B cell (primary cell): Measurements from ENCODE around the gene TTLL11. TPM values are rescaled to one million over a fixed set of nuclear protein-coding genes. Genes with fewer than 3 reads are reported as not detected.

Experiments
- ATAC-seq: fragments of 200-7000 bp; cut with Tn5 transposase; one replicate; pipeline ENCODE4 v1.10.0; 2021; ENCODE audit warnings: low read depth, mild to moderate bottlenecking, moderate number of reproducible peaks, moderate library complexity
- CTCF ChIA-PET: fragments of 350-600 bp; sonication (Branson Sonifier 250); formaldehyde crosslinking; loops from one replicate; lab custom pipeline; 2021; ENCODE audit warnings: antibody characterized with exemption, inconsistent platforms; lab: Charles Lee
- POLR2A ChIA-PET: fragments of 350-600 bp; sonication (Branson Sonifier 250); formaldehyde crosslinking; loops from one replicate; lab custom pipeline; 2021; ENCODE audit warnings: antibody characterized with exemption; lab: Charles Lee
- DNase-seq: peaks from one replicate; pipeline ENCODE4 v3.0.0; 2013
- H2AFZ ChIP-seq: 2 replicates; pipeline ENCODE4 v1.6.1; 2012; ENCODE audit warnings: mild to moderate bottlenecking, low read depth, low read length; ENCODE audit not compliant: insufficient read depth, poor library complexity, severe bottlenecking
- H3K27ac ChIP-seq, 2 donors: 1 replicate in 1 of 2; 2 replicates in 1 of 2; pipeline ENCODE4 v1.5.1; 2012 to 2013; ENCODE audit warnings: low read length in 2 of 2, mild to moderate bottlenecking in 2 of 2, moderate library complexity in 1 of 2
- H3K27me3 ChIP-seq, 4 experiments: fragments of 200-600 bp in 1 of 4; sonication (generic) in 1 of 4; replicated peaks in 1 of 4; 1 replicate in 2 of 4; 2 replicates in 2 of 4; pipeline versions ENCODE4 v1.6.1 to v1.7.0; 2013 to 2016; ENCODE audit warnings: low read length in 3 of 4, mild to moderate bottlenecking in 2 of 4, mixed read lengths in 1 of 4, moderate library complexity in 1 of 4; ENCODE audit not compliant: insufficient read depth in 4 of 4, control insufficient read depth in 3 of 4; ENCODE audit errors: control extremely low read depth in 1 of 4
- H3K36me3 ChIP-seq, 2 experiments: replicated peaks in 1 of 2; 1 replicate in 1 of 2; 2 replicates in 1 of 2; pipeline versions ENCODE4 v1.6.1 to v1.7.1; 2013; ENCODE audit warnings: low read length in 1 of 2; ENCODE audit not compliant: insufficient read depth in 2 of 2, control insufficient read depth in 1 of 2; ENCODE audit errors: control extremely low read depth in 1 of 2, extremely low read depth in 1 of 2
- H3K4me1 ChIP-seq, 2 donors: fragments of 200-600 bp in 1 of 2; sonication (generic) in 1 of 2; 1 replicate in 1 of 2; 2 replicates in 1 of 2; pipeline versions ENCODE4 v1.5.1 to v1.6.1; 2013 to 2017; ENCODE audit warnings: low read length in 2 of 2; ENCODE audit not compliant: control insufficient read depth in 2 of 2, insufficient read depth in 2 of 2
- H3K4me2 ChIP-seq: replicated peaks from 2 replicates; pipeline ENCODE3; 2012; ENCODE audit warnings: mild to moderate bottlenecking, low read depth, low read length; ENCODE audit not compliant: poor library complexity, severe bottlenecking
- H3K4me3 ChIP-seq, 5 experiments: fragments of 200-600 bp in 1 of 5; sonication (generic) in 1 of 5; 1 replicate in 3 of 5; 2 replicates in 2 of 5; pipeline versions ENCODE4 v1.5.1 to v1.7.0; 2011 to 2016; ENCODE audit warnings: low read length in 4 of 5, mild to moderate bottlenecking in 4 of 5, low read depth in 2 of 5, control low read depth in 1 of 5, moderate library complexity in 1 of 5; ENCODE audit not compliant: insufficient read depth in 1 of 5; ENCODE audit errors: control extremely low read depth in 1 of 5, extremely low read depth in 1 of 5
- H3K79me2 ChIP-seq: fragments of 200-600 bp; sonication (generic); one replicate; pipeline ENCODE4 v1.6.0; 2016; ENCODE audit warnings: low read length; ENCODE audit not compliant: control insufficient read depth, insufficient read depth
- H3K9ac ChIP-seq: fragments of 200-600 bp; sonication (generic); 2 replicates; pipeline ENCODE4 v1.6.1; 2017; ENCODE audit warnings: mild to moderate bottlenecking, low read length, moderate library complexity
- H3K9me3 ChIP-seq, 3 donors: one replicate each; pipeline versions ENCODE4 v1.6.1 to v1.7.1; 2013; ENCODE audit warnings: low read length in 2 of 3; ENCODE audit not compliant: control insufficient read depth in 2 of 3, insufficient read depth in 1 of 3; ENCODE audit errors: control extremely low read depth in 1 of 3
- H4K20me1 ChIP-seq: 2 replicates; pipeline ENCODE4 v1.6.0; 2012; ENCODE audit warnings: mild to moderate bottlenecking, low read length; ENCODE audit not compliant: insufficient read depth, control insufficient read depth, poor library complexity, severe bottlenecking
- H3K27ac Mint-ChIP-seq: one replicate; pipeline ENCODE4 v1.8.0; 2021; ENCODE audit warnings: mixed read lengths
- H3K27me3 Mint-ChIP-seq: one replicate; pipeline ENCODE4 v1.8.0; 2021; ENCODE audit warnings: mixed read lengths
- H3K4me1 Mint-ChIP-seq: one replicate; pipeline ENCODE4 v1.8.0; 2021; ENCODE audit warnings: mixed read lengths
- H3K4me3 Mint-ChIP-seq: one replicate; pipeline ENCODE4 v1.8.0; 2021; ENCODE audit warnings: mixed read lengths
- H3K9me3 Mint-ChIP-seq: one replicate; pipeline ENCODE4 v1.8.0; 2022; ENCODE audit warnings: mixed read lengths; ENCODE audit not compliant: insufficient read depth
- EZH2 ChIP-seq: IDR thresholded peaks from 2 replicates; pipeline ENCODE4 v1.6.1; 2012; ENCODE audit warnings: borderline replicate concordance, low read depth, mild to moderate bottlenecking, moderate library complexity, low read length; ENCODE audit not compliant: insufficient read depth, poor library complexity, severe bottlenecking
- WGBS: methylation state at CpG from one replicate; pipeline ENCODE4 v1.1.5; 2013; ENCODE audit warnings: missing lambda C conversion rate; ENCODE audit not compliant: insufficient coverage; 5-methylcytosine and 5-hydroxymethylcytosine counted together
- intact Hi-C: fragments of 100-400 bp; cut with micrococcal nuclease; formaldehyde crosslinking; loops from one replicate; pipeline ENCODE4 v1.10.0; 2022
- polyA plus RNA-seq: library from polyadenylated mRNA; depleted of rRNA; stranded (reverse); fragments of >200 nt; gene quantifications from 2 replicates; pipeline ENCODE4 v1.2.3, GENCODE V29; 2012
- total RNA-seq, 2 donors: library from RNA; stranded (reverse); fragments of 120-200 nt in 1 of 2; gene quantifications; 1 replicate in 1 of 2; 2 replicates in 1 of 2; pipeline versions ENCODE4 v1.2.3 to v1.2.4, GENCODE V29; 2013 to 2022
- TF ChIP-seq, protein P1 (sequence below): fragments of 200-600 bp; IDR thresholded peaks from one replicate; pipeline ENCODE4 v1.8.0; 2022; ENCODE audit warnings: antibody characterized with exemption, mild to moderate bottlenecking

TTLL11 gene
- total and polyA plus RNA-seq, 2 donors (not counting 1 experiment from before 2014, with no cell fraction given) = 3.6 to 3.8 TPM

DNA sequence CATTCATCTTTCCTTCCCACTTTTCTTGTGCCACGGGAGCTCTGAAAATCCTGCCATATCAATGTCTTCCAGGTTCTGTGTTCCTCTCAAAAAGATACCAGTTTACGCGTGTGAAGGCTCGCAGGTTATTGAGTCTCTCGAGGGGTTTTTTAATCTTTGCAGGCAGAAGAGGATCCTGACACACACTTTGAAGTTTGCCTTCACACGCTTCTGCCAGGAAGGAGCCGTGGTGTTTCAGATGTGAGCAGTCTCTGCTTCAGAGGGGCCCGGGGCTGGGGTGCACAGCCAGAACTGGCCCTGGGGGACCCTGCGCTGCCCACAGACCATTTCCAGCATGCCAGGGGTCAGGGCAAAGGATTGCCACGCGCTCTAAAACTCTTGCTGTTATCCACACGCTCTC lies 167.2 kb downstream of the TTLL11 start:
- WGBS = 69% methylated on average over 12 of the region's 12 CpGs

DNA sequence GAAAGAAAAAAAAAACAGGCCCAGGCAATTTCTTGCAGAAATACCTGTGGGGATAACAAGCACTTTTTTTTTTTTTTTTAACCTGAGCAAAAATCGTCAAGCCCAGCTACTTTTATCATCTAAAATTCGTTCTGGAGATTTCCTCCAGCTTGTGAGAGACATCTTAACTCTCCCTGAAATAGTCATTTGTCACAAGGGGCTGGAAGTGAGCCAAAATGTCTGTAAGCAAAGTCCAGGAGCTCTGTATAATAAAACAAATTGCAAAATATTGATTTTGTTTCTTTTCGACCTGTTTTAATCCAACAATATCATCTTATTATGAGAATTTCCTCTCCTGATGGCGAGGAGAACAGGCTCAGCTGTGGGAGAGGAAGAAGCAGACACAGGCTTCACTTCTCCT lies 168.4 kb downstream of the TTLL11 start:
- Mint-ChIP-seq H3K27me3 (no peaks in the 10 kb centered on the region), H3K4me1 (peaks cover 13% of the 10 kb centered on the region), H3K4me3 (no peak overlapping the region), H3K9me3 (no peaks in the 10 kb centered on the region), H3K27ac (no peak overlapping the region)
- no peak for ATAC-seq
- intact Hi-C loops = no loop called here
- H3K27ac ChIP-seq = no peak overlapping the region
- 91% methylated on average over 1 of the region's 4 CpGs for WGBS
- H3K4me2 ChIP-seq = no peak overlapping the region
- H3K4me1 ChIP-seq = peaks cover 0 to 4% of the 10 kb centered on the region in 2 donors
- H3K9ac ChIP-seq = no peak overlapping the region
- no peaks in the 10 kb centered on the region for H4K20me1 ChIP-seq
- H3K36me3 ChIP-seq = no peaks in the 10 kb centered on the region
- DNase-seq = no peak
- no peak for TF ChIP-seq EZH2
- TF ChIP-seq, protein P1, sequence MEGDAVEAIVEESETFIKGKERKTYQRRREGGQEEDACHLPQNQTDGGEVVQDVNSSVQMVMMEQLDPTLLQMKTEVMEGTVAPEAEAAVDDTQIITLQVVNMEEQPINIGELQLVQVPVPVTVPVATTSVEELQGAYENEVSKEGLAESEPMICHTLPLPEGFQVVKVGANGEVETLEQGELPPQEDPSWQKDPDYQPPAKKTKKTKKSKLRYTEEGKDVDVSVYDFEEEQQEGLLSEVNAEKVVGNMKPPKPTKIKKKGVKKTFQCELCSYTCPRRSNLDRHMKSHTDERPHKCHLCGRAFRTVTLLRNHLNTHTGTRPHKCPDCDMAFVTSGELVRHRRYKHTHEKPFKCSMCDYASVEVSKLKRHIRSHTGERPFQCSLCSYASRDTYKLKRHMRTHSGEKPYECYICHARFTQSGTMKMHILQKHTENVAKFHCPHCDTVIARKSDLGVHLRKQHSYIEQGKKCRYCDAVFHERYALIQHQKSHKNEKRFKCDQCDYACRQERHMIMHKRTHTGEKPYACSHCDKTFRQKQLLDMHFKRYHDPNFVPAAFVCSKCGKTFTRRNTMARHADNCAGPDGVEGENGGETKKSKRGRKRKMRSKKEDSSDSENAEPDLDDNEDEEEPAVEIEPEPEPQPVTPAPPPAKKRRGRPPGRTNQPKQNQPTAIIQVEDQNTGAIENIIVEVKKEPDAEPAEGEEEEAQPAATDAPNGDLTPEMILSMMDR = no peak
- no peaks in the 10 kb centered on the region for H3K9me3 ChIP-seq
- no peaks in the 10 kb centered on the region for H3K27me3 ChIP-seq
- H3K4me3 ChIP-seq = no peak overlapping the region
- no peaks in the 10 kb centered on the region for H3K79me2 ChIP-seq
- ChIA-PET CTCF (no interaction called here), POLR2A (no interaction called here)
- no peak overlapping the region for H2AFZ ChIP-seq

More for the DNA sequence above, 167.2 kb downstream of the TTLL11 start:
- no peaks in the 10 kb centered on the region for H3K9me3 ChIP-seq
- Mint-ChIP-seq H3K4me1 (peaks cover 7% of the 10 kb centered on the region), H3K9me3 (no peaks in the 10 kb centered on the region), H3K27me3 (no peaks in the 10 kb centered on the region), H3K27ac (no peak overlapping the region), H3K4me3 (no peak overlapping the region)
- no peak overlapping the region for H2AFZ ChIP-seq
- ATAC-seq (no peak), DNase-seq (no peak)
- intact Hi-C loops = no loop called here
- ChIA-PET CTCF (no interaction called here), POLR2A (no interaction called here)
- H3K4me2 ChIP-seq = no peak overlapping the region
- no peak for TF ChIP-seq EZH2
- TF ChIP-seq, protein P1 = no peak
- no peaks in the 10 kb centered on the region for H3K79me2 ChIP-seq
- peaks cover 0 to 4% of the 10 kb centered on the region in 2 donors for H3K4me1 ChIP-seq
- H3K4me3 ChIP-seq = no peak overlapping the region
- H4K20me1 ChIP-seq = no peaks in the 10 kb centered on the region
- no peak overlapping the region for H3K27ac ChIP-seq
- no peak overlapping the region for H3K9ac ChIP-seq
- H3K27me3 ChIP-seq = no peaks in the 10 kb centered on the region
- no peaks in the 10 kb centered on the region for H3K36me3 ChIP-seq
